GM12891 (cell line): Measurements from ENCODE around the gene ZNF202. TPM values are rescaled to one million over a fixed set of nuclear protein-coding genes. Genes with fewer than 3 reads are reported as not detected.

Experiments used
- DNase-seq: peaks from one replicate; pipeline ENCODE4 v3.0.0; 2011; ENCODE audit warnings: low spot score; ENCODE audit not compliant: insufficient read length
- FAIRE-seq: peaks from 2 replicates; lab custom pipeline; 2011; peaks lifted over from hg19 to GRCh38; lab: Jason Lieb, UNC
- PAX5 ChIP-seq: IDR thresholded peaks from 2 replicates; pipeline ENCODE4 v1.6.1; 2011; ENCODE audit warnings: low read length, moderate library complexity, mild to moderate bottlenecking; ENCODE audit not compliant: insufficient read depth, severe bottlenecking
- POLR2A ChIP-seq: IDR thresholded peaks from 2 replicates; pipeline ENCODE4 v1.6.1; 2011; ENCODE audit warnings: low read depth, low read length, control low read depth
- POLR2AphosphoS5 ChIP-seq: IDR thresholded peaks from 2 replicates; pipeline ENCODE4 v1.6.1; 2011; ENCODE audit warnings: low read depth, low read length, control low read depth
- POU2F2 ChIP-seq: IDR thresholded peaks from 2 replicates; pipeline ENCODE4 v1.6.1; 2011; ENCODE audit warnings: low read depth, mild to moderate bottlenecking, control low read depth, low read length, moderate library complexity
- SPI1 ChIP-seq: IDR thresholded peaks from 2 replicates; pipeline ENCODE4 v1.6.1; 2011; ENCODE audit warnings: low read depth, low read length, control low read depth
- TAF1 ChIP-seq: IDR thresholded peaks from 2 replicates; pipeline ENCODE4 v1.6.1; 2011; ENCODE audit warnings: low read depth, low read length, control low read depth
- polyA plus RNA-seq: library from polyadenylated mRNA; unstranded; fragments of >200 nt; gene quantifications from one replicate; pipeline ENCODE4 v1.2.1, GENCODE V29; 2012; ENCODE audit warnings: low read depth, missing spikeins, inconsistent platforms; ENCODE audit not compliant: missing spikeins

ZNF202 gene
- 6.9 TPM for polyA plus RNA-seq

DNA sequence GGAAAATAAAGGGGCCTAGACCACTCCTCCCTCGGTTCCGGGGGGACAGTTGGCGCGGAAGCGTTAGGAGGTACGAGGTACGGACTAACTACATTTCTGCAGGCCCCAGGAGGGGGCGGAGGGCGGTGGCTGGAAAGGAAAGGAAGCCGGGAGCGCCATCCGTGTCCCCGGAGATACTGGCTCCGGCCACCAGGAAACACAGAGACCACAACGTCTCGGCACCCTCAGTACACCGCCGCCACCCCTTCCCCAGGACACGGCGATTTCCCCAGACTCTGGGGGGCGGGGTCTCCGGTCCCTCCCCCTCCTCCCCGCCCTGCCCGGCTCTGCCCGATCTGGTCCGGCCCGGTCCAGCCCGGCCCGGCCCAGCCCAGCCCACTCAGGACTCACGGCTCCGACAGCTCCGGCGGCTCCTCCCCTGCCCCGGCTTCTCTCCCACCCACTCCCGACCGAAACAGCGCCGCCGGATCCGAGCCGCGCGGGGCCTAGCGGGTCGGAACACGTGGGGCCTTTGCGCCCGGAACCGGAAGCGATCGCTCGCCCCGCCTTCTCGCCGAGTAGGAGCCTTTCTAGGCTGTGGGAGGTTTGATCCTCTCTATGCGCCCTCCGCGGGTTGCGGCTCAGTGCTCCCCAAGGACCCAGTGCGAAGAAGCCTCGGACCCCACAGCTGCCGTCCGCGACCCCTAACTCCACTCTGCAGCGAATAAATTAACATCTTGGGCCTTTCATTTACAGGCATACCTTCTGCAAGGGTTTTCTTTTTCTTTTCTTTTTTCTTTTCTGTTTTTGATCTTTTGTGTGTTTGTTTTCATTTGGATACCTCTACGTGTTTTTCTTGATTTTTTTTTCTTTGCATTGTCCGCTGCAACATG is at the start of gene ZNF202:
Gene ZNF202 (minus strand): TSS at position 502 of the 872 bp plus-strand sequence. CDS start 10,772 bp downstream, outside the sequence.
- peak; percentile 74 for DNase-seq
- TF ChIP-seq PAX5 (peak; percentile 19), POLR2A (peak; percentile 77), POU2F2 (0 out of 2 replicates have a peak, but pooled peaks have one; percentile 14), SPI1 (no peak), POLR2AphosphoS5 (peak; percentile 64), TAF1 (peak; percentile 45)
- FAIRE-seq = peak; percentile 97

- TF ChIP-seq PAX5 (no peak), POLR2A (no peak), POLR2AphosphoS5 (no peak), POU2F2 (no peak)
- DNase-seq (no peak), FAIRE-seq (no peak)
Observed at GRCh38 chr11:123783536-123783935, 42.1 kb upstream of the ZNF202 start.

GRCh38 chr11:123778511-123778910 is 37.1 kb upstream of the ZNF202 start:
- FAIRE-seq (no peak), DNase-seq (no peak)
- TF ChIP-seq SPI1 = no peak
- no peak for TF ChIP-seq TAF1
- no peak for TF ChIP-seq POLR2A
- TF ChIP-seq POLR2AphosphoS5 = no peak
- TF ChIP-seq POU2F2 = no peak
- TF ChIP-seq PAX5 = no peak

GRCh38 chr11:123775715-123776549 is 34.5 kb upstream of the ZNF202 start:
- FAIRE-seq (no peak), DNase-seq (no peak)
- TF ChIP-seq PAX5 (no peak), TAF1 (no peak), POLR2AphosphoS5 (no peak), SPI1 (no peak), POU2F2 (no peak), POLR2A (no peak)

- DNase-seq (no peak), FAIRE-seq (no peak)
- TF ChIP-seq POU2F2 (no peak), PAX5 (no peak), POLR2AphosphoS5 (no peak), POLR2A (no peak), SPI1 (no peak), TAF1 (no peak)
Observed at GRCh38 chr11:123775289-123775688, 33.8 kb upstream of the ZNF202 start.

GRCh38 chr11:123773959-123774358 is 32.5 kb upstream of the ZNF202 start:
- FAIRE-seq = no peak
- TF ChIP-seq POU2F2 = no peak
- no peak for TF ChIP-seq PAX5
- no peak for TF ChIP-seq SPI1
- TF ChIP-seq POLR2AphosphoS5 = no peak
- no peak for TF ChIP-seq TAF1
- TF ChIP-seq POLR2A = no peak
- no peak for DNase-seq

- no peak for FAIRE-seq
- DNase-seq = no peak
- TF ChIP-seq POU2F2 (no peak), TAF1 (no peak), POLR2AphosphoS5 (no peak), PAX5 (no peak), SPI1 (no peak), POLR2A (no peak)
Observed at GRCh38 chr11:123773026-123773425, 31.6 kb upstream of the ZNF202 start.

DNA sequence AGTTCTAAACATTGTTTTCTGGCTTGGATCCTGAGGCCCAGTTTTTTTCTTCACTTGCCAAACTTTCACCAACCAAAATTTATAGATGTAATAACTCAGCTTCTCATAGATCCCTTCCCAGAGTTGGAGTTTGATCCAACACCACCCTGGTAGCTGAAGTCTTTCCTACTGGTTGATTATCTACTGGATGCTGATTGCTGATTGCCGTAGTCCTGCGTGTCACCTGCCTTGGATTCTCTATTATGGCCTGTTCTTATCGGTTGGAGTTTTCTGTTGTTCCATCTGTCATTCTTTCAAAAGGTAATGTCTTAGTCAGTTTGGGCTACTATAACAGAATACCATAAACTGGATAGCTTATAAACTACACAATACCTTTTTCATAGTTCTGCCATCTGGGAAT is 30.2 kb upstream of the ZNF202 start:
- FAIRE-seq = no peak
- DNase-seq = no peak
- no peak for TF ChIP-seq SPI1

DNA sequence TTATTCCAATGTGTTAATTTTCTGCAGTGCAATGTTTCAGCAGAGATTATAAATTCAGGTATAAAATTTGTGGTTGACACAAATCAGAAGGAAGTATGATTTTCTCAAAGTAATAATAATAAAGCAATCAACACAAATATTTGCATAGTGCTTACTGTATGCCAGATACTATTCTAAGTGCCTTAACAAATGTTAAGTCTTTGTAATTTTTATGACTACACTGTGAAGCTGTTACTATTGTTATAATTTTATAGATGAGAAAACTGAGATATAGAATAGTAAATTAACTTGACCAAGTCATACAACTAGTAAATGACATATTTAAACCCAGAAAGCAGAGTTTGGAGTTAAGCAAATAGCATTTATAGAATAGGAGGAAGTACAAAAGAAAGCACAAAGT is 29.3 kb upstream of the ZNF202 start:
- TF ChIP-seq TAF1 (no peak), PAX5 (no peak), POLR2AphosphoS5 (no peak), SPI1 (no peak), POU2F2 (no peak), POLR2A (no peak)
- no peak for DNase-seq
- FAIRE-seq = no peak
